Inflammatory macrophage treated with lipopolysaccharide for 1 hour (primary cell): ENCODE data around the gene IFI30.
A peak's percentile ranks its signal among the peaks of the same experiment; 100 is the strongest.
"Not testable (repeated sequence)": the region's sequence is repeated elsewhere in the genome, so short reads cannot be mapped to it uniquely, and the experiment has no call there.

Experiments
- DNase-seq, 2 donors: peaks; one replicate each; pipeline ENCODE4 v3.0.0-alpha.2; 2020 to 2022

IFI30 gene

GRCh38 chr19:18152817-18153555, 20.6 kb upstream of the IFI30 start, which contains the start of gene PIK3R2:
Gene PIK3R2, plus strand, starts transcription at chr19:18153163. Its CDS starts 2,717 bp downstream, at chr19:18155880.
- peak; percentile 97 to 100 for DNase-seq

GRCh38 chr19:18153556-18154134, 20.0 kb upstream of the IFI30 start:
- DNase-seq, result no peak

GRCh38 chr19:18155095-18156087, 18.2 kb upstream of the IFI30 start:
- DNase-seq, result no peak

- DNase-seq, result no peak
Measured at GRCh38 chr19:18156268-18156667, 17.3 kb upstream of the IFI30 start.

DNA sequence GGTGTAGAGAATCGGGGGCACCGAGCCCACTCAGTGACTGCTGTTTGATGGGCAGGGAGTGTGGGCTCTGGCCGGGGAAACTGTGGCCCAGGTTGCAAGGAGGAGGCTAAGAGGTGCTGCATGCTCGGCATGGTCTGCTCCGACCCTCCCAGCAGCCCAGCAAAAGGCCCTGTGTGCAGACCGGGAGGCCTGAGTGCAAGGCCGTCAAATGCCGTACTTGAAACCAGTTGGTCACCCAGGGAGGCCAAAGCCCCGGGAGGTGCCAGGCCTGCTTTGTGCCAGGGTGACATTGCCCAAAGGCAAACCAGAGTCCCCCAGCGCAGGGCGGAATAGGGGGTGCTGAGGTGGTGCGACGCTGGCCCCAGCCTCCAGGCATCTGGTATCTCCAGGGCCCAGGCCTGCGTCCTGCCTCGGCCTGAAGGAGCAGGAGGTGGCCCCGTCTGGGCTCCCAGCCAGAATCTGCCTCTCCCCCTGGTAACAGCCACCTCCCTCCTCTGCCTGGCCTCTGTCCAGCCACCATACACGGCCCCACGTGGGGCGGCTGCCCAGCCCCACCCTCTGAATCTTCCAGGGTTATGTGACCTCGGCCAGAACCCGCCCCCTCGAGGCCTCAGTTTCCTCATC, 16.7 kb upstream of the IFI30 start:
- no peak for DNase-seq

GRCh38 chr19:18157465-18158063, 16.0 kb upstream of the IFI30 start:
- DNase-seq, result no peak

- DNase-seq, result no peak
Measured at GRCh38 chr19:18158467-18158866, 15.1 kb upstream of the IFI30 start.

- DNase-seq, result not testable (repeated sequence)
Measured at GRCh38 chr19:18159059-18159616, 14.5 kb upstream of the IFI30 start.

DNA sequence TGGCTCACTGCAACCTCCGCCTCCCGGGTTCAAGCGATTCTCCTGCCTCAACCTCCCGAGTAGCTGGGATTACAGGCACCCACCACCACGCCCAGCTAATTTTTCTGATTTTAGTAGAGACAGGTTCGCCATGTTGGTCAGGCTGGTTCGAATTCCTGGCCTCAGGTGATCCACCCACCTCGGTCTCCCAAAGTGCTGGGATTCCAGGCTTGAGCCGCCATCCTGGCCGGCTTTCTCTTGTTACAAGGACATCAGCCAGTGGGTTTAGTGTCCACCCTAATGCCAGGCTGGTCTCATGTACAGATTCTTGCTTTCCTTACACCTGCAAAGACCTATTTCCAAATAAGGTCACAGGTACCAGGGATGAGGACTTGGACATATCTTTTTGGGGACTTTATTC, 13.8 kb upstream of the IFI30 start:
- no peak for DNase-seq

DNA sequence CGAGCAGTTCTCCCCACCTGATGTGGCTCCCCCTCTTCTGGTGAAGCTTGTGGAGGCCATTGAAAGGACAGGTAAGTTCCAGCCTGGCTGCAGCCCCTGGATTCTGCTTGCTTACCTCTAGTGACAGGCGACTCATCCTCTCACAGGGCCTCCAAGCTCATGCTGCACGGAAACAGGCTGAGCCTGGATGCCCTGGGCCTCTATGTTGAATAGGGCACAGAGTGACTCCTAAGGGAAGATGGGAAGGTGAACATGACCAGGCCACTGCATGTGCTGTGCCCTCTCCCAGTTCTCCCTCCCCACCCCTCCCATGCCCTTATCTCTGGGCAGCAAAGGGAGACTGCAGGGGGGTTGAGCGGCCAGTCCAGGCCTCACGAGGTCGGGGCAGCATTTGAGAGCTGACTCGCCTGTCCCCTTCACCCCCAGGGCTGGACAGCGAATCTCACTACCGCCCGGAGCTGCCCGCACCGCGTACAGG, 13.1 kb upstream of the IFI30 start:
- DNase-seq, result no peak

DNA sequence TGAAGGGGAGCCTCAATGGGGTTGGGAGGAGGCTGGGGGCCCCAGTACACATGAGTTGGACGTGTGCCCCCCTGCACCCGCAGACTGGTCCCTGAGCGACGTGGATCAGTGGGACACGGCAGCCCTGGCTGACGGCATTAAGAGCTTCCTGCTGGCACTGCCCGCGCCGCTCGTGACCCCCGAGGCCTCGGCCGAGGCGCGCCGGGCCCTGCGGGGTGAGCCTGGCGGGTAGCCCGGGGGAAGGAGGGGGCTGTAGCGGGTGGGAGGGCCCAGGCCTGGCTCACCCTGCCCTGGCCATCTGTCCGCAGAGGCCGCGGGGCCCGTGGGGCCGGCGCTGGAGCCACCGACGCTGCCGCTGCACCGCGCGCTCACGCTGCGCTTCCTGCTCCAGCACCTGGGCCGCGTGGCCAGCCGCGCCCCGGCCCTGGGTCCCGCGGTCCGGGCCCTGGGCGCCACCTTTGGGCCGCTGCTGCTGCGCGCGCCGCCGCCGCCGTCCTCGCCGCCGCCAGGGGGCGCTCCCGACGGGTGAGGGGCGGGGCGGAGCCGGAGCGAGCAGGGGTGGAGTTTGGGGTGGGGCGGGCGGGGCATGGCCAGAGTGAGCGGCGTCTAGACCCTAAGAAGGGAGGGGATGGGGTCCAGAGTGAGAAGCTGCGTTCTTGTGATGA, 12.5 kb upstream of the IFI30 start:
- DNase-seq, result peak; percentile 40 to 83

DNA sequence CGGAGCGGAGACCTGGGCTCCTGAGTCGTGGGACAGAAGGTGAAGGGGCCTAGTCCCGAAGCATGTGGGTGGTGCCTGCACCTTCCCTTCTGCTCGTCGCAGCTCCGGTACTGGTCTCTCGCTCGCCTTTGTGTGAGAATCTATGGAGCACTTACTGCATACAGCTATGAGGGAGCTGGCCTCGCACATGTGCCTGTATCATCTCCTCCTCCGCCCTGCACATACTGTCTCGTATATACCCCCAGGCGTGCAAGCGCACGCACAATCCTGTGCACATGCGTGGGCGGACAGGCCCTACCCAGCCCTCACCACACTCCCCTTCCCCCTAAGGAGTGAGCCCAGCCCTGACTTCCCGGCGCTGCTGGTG, 12.0 kb upstream of the IFI30 start:
- DNase-seq, result no peak

DNA sequence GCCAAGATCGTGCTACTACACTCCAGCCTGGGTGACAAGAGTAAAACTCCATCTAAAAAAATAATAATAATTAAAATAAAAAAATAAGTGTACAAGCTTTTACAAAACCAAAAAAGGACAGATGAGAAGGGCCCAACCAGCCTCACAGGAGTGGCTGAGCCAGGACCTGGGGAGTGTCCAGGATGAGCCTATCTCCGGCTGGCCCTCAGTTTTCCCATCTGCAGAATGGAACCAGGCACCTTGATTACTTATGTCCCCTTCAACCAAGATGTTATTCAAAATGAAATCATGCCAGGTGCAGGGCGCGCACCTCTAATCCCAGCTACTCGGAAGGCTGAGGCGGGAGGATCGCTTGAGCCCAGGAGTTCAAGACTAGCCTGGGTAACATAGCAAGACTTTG, 9.5 kb upstream of the IFI30 start:
- DNase-seq, result no peak

GRCh38 chr19:18165794-18166544, 7.6 kb upstream of the IFI30 start:
- DNase-seq, result no peak

DNA sequence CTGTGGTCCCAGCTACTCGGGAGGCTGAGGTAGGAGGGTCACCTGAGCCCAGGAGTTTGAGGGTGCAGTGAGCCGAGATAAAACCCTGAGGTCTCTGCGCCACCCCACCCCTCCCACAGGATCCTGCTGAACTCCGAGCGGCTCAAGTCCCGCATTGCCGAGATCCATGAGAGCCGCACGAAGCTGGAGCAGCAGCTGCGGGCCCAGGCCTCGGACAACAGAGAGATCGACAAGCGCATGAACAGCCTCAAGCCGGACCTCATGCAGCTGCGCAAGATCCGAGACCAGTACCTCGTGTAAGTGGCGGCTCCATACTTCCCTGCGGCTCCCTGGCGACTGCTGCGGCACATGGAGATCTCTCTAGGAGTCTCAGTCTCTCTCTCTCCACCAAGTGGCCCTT, 6.6 kb upstream of the IFI30 start:
- DNase-seq, result no peak

- DNase-seq, result peak in 1 of 2 donors; percentile 74
Measured at GRCh38 chr19:18167975-18168645, 5.5 kb upstream of the IFI30 start.

DNA sequence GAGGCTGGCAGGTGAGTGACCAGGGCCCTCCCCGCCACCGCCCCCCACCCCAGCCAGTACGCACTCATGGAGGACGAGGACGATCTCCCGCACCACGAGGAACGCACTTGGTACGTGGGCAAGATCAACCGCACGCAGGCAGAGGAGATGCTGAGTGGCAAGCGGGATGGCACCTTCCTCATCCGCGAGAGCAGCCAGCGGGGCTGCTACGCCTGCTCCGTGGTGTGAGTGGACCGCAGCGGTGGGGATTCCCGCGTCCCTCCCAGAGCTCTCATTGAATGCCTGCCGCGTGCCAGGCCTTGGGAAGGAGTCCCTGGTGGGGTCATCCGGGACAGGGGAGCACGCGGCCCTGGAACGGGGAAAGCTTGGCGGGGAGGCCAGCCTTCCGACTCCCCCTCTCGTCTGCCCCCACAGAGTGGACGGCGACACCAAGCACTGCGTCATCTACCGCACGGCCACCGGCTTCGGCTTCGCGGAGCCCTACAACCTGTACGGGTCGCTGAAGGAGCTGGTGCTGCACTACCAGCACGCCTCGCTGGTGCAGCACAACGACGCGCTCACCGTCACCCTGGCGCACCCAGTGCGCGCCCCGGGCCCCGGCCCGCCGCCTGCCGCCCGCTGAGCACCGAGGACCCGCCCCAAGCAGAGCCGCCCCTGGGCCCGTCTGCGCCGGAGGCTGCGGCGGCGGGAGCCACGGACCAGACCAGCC, 4.8 kb upstream of the IFI30 start:
- no peak for DNase-seq

DNA sequence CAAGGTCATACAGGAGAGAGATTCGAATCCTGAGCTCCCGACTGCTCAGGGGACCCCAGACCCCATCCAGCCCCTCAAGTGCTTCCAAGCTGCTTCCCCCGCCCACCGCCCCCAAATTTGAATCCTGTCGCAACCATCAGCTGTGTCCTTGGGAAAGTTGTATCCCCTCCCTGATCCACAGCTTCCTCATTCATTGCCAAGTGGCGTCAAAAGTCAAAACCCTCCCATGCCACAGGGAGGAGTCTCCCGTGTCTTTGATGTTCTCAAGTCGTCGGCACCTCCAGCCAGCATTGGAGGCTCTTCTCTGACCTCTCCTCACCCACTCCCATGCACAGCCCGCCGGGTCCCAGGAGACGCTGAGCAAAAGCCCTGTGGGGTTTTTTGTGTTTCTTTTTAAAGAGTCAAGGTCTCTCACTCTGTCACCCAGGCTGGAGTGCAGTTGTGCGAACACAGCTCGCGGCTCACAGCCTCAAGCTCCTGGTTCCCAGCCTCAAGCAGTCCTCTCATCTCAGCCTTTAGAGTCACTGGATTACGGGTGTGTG, 2.8 kb upstream of the IFI30 start:
- DNase-seq, result peak; percentile 76 to 85
